Right renal cortex interstitium (tissue), 3 donors: ENCODE data around the gene BTN3A1. TPM values are rescaled to one million over a fixed set of nuclear protein-coding genes. Genes with fewer than 3 reads are reported as not detected.
"Not testable (repeated sequence)": the region's sequence is repeated elsewhere in the genome, so short reads cannot be mapped to it uniquely, and the experiment has no call there.

Source experiments
- DNase-seq, 3 donors: peaks; one replicate each; pipeline ENCODE4 v3.0.0-alpha.2; 2013; ENCODE audit warnings: low read depth in 3 of 3, low spot score in 2 of 3
- polyA plus RNA-seq, 3 donors: library from polyadenylated mRNA; unstranded; fragments of 120-200 nt; gene quantifications; one replicate each; pipeline ENCODE4 v1.2.1, GENCODE V29; 2013; ENCODE audit not compliant: insufficient read length in 3 of 3

The BTN3A1 gene
- 10 to 100 TPM; 21.5 to 29.8 (median 27.0) TPM for polyA plus RNA-seq

GRCh38 chr6:26401987-26402658, at the start of gene BTN3A1:
Gene BTN3A1, plus strand, starts transcription at chr6:26402275. Its CDS starts 3,289 bp downstream, at chr6:26405564.
- peak; percentile 77 to 83 (median 78) for DNase-seq

- DNase-seq = no peak
These were observed 49.8 kb upstream of the BTN3A1 start for GRCh38 chr6:26352315-26352714.

DNA sequence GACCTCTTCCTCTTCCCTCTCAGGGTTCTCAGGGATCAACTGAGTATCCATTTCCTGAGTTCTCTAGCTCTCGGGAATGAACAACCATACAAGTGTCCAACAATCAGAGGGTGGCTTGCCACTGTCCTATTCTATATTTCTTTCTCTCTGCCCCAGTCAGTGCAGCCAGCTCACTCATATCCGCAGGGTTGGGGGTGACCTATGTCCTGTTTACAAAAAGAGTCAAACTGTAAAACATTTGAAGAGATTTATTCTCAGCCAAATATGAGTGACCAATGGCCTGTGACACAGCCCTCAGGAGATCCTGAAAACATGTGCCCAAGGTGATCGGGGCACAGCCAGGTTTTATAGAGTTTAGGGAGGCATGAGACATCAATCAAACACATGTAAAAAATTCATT, 47.9 kb upstream of the BTN3A1 start:
- no peak for DNase-seq

GRCh38 chr6:26355366-26355765, 46.7 kb upstream of the BTN3A1 start:
- DNase-seq = no peak

DNA sequence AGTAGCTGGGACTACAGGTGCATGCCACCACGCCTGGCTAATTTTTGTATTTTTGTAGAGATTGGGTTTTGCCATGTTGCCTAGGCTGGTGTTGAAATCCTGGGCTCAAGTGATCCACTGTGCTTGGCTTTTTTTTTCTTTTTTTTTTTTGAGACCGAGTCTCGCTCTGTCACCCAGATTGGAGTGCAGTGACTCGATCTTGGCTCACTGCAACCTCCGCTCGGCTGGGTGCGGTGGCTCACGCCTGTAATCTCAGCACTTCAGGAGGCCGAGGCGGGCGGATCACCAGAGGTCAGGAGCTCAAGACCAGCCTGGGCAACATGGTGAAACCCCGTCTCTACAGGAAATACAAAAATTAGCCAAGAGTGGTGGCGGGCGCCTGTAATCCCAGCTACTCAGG, 44.5 kb upstream of the BTN3A1 start:
- not testable (repeated sequence) for DNase-seq

DNA sequence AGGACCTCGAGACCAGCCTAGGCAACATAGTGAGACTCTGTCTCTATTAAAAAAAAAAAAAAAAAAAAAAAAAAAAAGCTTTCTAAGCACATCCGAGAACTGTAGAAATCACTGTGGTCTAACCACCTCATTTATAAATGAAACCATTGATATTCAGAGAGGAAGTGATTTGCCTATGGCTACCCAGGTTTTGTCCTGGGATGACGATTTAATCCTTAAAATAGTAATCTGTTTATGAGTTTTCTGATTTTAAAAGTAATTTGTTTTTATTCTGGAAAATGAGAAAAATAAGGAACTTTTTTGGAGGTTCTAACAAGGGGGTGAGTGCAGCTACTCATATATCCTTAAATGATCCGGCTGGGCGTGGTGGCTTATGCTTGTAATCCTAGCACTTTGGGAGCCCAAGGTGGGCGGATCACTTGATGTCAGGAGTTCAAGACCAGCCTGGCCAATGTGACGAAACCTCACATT, 43.5 kb upstream of the BTN3A1 start:
- no peak for DNase-seq

GRCh38 chr6:26359765-26360164, 42.3 kb upstream of the BTN3A1 start:
- DNase-seq = no peak

- DNase-seq = no peak
These were observed 41.3 kb upstream of the BTN3A1 start for GRCh38 chr6:26360451-26361416.

DNA sequence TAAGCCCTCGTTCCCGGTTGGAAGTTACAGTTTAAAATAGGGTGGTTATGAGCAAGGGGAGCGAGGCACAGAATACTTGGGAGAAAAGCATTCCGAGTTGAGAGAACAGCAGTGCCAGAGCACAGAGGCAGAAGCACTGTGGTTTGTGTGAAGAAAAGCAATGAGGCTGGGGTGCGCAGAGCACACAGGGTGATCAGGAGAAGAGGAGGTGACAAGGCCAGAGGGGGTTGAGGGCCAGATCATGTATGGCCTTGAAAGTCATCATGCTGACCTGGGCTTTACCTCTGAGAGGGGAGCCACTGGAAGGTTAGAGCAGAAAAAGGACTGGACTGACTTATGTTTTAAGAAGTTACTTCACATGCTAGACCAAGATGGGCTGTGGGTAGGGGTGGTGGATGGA, 40.5 kb upstream of the BTN3A1 start:
- no peak for DNase-seq

- DNase-seq = no peak
These were observed 39.8 kb upstream of the BTN3A1 start for GRCh38 chr6:26362093-26362835.

DNA sequence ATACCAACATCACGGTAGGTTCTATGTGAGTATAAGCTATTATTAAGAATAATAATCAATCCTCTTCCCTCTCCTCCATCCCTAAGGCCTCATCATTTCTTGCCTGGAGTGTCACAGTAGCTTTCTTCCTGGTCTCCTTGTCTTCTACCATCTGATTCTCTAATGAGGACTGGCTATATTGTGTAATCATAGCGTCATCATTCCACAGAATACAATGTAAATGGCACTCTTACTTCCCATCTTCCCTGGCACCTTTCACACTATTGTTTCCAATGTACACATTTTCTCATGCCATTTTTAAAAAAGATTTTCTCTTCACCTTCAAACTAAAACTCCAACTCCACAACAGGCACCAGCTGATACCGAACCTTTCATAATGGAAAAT, 39.2 kb upstream of the BTN3A1 start:
- no peak for DNase-seq

DNA sequence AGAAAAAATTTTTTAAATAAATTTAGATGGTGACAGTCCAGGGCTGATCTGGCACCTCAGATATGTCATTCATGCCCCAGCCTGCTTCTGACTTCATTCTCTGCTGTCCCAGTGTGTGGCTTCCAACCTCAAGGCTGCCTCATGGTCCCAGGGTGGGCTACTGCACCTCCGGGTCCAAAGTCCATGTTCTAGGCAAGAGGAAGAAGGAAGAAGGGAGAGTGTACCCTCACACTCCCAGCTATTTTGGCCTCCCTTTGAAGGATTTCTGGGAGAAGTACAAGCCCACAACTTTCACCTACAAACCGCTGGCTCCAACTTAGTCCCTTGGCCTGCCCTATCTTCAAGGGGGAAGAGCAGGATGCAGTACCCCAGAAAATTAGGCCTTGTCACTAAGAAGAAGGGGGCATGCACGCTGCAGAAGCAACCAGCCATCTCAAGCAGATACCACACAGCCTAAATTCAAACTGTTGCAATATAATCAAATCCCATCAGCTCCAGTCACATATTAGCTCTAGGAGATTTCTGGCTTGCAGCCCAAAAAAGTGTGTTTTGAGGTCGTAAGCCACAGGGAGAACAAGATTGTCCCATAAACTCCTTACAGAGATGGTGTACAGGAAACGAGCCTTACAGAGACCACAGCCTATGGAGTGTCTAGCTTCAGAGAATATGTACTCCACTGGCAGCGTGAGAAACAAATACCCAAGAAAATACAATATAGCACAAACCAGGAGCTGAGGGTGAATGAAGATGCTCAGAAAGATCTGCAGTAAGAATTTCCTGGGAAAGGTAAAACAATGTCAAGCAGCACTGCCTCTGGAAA, 38.0 kb upstream of the BTN3A1 start:
- DNase-seq = no peak

- no peak for DNase-seq
These were observed 36.5 kb upstream of the BTN3A1 start for GRCh38 chr6:26365633-26365995.

GRCh38 chr6:26366504-26366903, 35.6 kb upstream of the BTN3A1 start:
- DNase-seq = no peak

DNA sequence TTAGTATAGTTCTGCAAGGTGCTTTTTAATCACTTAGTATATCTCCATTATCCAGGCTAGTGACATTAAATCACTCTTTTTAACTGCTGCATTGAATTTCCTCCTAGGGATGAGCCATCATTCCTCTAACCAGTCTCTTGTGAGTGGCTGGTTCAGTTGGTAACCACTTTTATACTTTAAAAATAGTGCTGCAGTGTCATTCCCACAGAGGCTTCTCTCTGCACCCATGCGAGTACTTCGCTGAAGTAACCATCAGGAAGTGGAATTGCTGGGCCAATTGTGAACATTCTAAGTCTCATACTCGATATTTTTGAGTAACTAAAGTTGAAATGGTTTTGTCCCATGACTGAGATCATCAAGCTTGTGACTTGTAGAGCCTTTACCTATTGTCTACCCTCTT, 35.0 kb upstream of the BTN3A1 start:
- no peak for DNase-seq

GRCh38 chr6:26371813-26372212, 30.3 kb upstream of the BTN3A1 start:
- not testable (repeated sequence) for DNase-seq

DNA sequence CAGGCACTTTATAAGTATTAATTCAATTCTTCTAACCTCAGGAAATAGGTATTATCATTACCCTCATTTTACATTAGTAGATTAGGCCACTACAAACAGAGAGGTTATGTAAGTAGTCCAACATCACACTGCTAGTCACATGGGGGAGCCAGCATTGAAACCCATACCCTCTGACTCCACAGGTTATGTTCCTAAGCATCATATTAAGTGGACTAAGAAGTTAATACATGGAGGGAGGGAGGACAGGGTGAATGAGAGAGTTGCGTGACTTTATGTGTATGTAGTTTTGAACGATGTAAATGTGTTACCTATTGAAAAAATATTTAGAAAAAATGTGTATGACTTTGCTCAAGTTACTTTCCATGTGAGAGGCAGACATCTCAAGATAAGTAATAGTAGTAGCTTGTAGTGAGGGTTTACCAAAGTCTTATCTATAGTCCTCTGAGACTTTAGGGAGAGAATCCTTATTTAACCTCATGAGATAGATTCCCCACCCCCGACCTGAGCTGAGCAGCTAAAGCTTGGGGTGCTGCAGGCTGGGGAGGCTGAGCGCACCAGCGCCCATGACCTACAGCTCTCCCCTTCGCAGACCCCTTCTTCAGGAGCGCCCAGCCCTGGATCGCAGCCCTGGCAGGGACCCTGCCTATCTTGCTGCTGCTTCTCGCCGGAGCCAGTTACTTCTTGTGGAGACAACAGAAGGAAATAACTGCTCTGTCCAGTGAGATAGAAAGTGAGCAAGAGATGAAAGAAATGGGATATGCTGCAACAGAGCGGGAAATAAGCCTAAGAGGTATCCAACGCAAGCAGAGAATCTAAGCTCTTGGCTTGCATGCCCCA, 29.5 kb upstream of the BTN3A1 start:
- no peak for DNase-seq

DNA sequence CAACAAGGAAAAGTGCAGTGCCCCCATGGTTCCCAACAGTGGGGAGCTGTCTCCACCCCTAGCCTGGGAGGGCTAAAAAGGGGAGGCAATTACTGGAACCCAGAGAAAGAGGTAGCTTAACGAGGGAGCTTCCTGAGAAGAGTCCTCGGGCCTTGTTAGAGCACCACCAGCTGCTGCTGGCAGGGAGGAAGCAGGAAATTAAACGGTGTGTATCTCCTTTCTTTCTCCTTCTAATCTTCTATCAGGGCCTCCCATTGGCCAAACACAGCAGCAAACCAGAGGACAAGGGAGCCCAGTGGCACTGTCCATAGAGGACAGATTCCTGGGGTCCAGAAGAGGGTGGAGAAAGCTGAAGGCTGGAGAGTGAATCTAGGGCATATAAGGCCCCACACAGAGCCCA, 26.8 kb upstream of the BTN3A1 start:
- no peak for DNase-seq

GRCh38 chr6:26377719-26378118, 24.4 kb upstream of the BTN3A1 start:
- DNase-seq = no peak
